SK-MEL-5 (cell line): ENCODE results near the gene FAM83F. TPM values are rescaled to one million over a fixed set of nuclear protein-coding genes. Genes with fewer than 3 reads are reported as not detected.

ENCODE experiments used
- DNase-seq: peaks from one replicate; pipeline ENCODE4 v3.0.0-alpha.2; 2016; ENCODE audit warnings: low read depth, low spot score
- in situ Hi-C: cut with HindIII; loops from 2 replicates; pipeline ENCODE4 v1.10.0; 2016; ENCODE audit warnings: low sequenced_read_pairs, high pct_unique_total_duplicates, low pct_unique_long_range_greater_than_20kb
- total RNA-seq: library from RNA; depleted of rRNA; stranded (reverse); fragments of >200 nt; shearing (Covaris generic); gene quantifications from 2 replicates; pipeline ENCODE4 v1.2.3, GENCODE V29; 2014; rRNA removed

The FAM83F gene
- total RNA-seq, 1 experiment from 2014 or later, result not detected

DNA sequence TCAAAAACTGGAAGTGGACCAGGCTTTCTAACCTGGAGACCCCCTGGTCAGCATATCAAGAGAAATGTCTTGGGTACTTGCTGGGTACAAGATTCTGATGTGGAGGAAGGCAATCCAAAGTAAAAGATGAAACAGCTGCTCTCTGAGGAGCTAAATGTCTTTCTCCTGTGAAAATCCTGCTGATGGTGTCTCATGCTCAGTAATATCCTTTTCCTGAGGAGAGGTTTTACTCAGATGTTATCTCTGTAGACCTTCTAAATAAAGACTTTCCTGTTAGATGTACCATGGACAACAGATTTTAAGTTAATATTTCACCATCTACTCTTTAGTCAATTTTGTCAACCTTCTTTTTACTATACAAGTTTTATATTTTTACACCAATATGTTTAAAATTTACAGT is 62.9 kb downstream of the FAM83F start:
- in situ Hi-C loops, result loop anchor here (25.0 kb wide), 1 partner anchor 130 kb away; the partner anchor contains the start of gene TNRC6B
- no peak for DNase-seq

- in situ Hi-C loops, result loop anchor here (25.0 kb wide), 1 partner anchor 129 kb away; the partner anchor contains the start of gene TNRC6B
- no peak for DNase-seq
These were observed 63.5 kb downstream of the FAM83F start for GRCh38 chr22:40058265-40058664.

DNA sequence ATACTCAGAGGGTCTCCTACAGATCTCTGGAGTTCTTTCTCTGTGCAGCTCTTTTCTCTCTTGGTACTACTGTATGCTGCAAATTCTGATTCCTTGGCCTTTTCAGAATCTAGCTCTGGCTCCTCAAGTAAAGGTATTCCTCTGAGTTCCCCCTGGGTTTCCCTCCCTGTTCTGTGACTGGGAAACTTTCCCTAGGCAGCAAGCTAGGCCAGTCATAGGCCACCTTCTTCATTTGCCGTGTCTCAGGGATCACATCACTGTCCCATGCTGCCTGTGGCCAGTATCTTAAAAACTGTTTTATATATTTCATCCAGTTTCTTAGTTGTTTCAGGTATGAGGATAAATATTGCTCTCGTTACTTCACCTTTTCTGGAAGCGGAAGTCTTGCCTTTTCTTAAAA is 71.2 kb downstream of the FAM83F start:
- in situ Hi-C loops, result loop anchor here (25.0 kb wide), 1 partner anchor 121 kb away; the partner anchor contains the start of gene TNRC6B

DNA sequence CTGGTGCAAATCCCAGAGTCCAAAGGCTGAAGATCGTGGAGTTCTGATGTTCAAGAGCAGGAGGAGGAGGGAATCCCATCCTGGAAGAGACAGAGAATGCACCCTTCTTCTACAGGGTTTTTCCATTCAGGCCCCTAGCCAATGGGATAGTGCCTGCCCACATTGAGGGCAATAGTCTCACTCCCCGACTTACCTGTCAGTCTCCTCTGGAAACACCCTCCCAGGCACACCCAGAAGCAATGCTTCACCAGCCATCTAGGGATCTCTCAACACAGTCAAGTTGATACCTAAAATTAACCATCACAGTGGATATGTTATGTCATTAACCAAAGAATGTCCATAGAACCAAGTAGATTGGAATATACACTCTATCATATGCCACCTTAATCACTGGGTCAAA is 72.9 kb downstream of the FAM83F start:
- in situ Hi-C loops, result loop anchor here (25.0 kb wide), 1 partner anchor 120 kb away; the partner anchor contains the start of gene TNRC6B
- no peak for DNase-seq

More for the DNA sequence above, 71.2 kb downstream of the FAM83F start:
- no peak for DNase-seq

DNA sequence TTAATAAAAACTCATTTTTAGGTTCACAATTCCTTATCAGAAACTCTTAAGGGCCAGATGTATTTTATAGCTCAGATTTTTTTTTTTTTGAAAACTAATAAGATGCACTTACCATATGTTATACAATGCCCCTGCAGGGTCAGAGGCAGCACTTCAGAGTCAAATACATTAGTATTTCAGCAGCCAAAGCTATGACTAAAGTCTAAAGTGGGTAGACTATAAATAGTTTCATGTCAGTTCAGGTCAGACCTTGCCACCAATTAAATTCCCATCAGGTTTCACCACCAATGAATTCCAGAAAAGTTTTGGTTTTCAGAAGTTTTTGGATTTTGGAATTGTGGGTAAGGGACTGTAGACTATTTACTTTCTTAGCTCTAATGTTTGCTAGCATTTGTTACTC is 75.9 kb downstream of the FAM83F start:
- DNase-seq, result no peak
- in situ Hi-C loops, result loop anchor here (25.0 kb wide), 1 partner anchor 117 kb away; the partner anchor contains the start of gene TNRC6B

DNA sequence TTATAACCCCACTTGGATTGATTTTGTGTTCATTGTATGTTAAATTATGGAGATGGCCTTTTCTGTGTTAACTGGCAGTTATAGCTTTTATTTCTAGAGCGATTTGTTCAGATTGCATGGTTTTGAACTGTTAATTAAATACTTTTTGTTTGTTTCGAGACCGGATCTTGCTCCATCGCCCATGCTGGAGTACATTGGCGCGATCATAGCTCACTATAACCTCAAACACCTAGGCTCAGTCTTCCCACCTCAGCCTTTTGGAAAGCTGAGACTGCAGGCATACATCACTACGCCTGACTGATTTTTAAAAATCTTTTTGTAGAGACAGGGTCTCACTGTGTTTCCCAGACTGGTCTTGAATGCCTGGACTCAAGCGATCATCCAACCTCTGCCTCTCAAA is 77.0 kb downstream of the FAM83F start:
- in situ Hi-C loops, result loop anchor here (25.0 kb wide), 1 partner anchor 116 kb away; the partner anchor contains the start of gene TNRC6B
- DNase-seq, result no peak

DNA sequence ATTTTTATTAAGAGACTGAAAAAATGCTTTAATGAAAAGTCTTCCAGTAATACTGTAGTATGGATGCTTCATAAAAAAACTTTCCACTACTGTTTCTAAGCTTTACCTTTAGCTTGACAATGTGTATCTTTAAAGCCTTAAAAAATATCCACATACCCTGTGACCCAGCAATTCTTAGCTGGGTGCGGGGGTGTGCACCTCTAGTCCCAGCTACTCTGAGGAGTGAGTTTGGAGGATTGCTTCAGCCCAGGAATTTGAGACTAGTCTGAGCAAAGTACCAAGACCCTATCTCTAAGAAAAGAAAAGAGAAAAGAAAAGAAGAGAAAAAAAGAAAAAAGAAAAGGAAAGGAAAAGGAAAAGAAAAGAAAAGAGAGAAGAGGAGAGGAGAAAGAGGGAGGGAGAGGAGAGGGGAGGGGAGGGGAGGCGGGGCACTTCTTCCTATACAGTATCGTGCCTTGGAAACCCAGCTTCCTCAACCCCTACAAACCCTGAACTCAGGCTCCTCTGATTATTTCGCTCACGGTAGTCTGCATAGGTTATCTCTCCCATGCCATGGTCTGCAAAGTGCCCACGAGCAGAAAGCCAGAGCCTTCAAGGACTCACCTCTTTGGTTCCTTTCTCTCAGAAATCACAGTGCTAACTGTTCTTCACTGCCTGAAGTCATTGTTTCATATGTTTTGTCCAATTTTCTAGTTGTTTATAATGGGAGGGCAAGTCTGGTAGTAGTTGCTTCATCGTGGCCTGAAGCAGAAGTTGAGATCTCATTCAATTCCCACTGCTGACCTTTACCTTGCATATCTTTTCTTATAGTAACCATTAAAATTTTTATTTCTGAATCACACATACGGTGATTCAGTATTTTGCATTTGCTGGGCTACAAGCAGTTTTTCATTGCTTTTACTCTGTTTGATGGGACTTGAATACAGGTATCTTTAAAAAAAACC is 82.2 kb downstream of the FAM83F start:
- DNase-seq, result no peak
- in situ Hi-C loops, result no loop called here

DNA sequence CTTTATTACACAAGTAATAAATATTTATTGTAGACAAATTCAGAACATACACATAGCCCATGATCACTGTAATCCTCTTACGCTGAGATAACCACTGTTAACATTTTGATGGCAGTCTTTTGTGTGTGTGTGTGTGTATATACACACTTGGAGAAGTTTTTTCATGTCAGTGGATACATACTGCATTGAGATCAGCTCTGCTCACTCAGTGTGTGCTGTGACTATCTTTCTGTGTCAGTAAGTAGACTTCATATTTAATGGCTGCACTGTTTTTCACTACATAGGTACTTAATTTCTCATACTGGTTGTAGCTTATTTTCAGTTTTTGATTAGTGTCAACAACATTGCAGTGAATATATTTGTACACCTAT is 82.9 kb downstream of the FAM83F start:
- in situ Hi-C loops, result no loop called here
- DNase-seq, result no peak

DNA sequence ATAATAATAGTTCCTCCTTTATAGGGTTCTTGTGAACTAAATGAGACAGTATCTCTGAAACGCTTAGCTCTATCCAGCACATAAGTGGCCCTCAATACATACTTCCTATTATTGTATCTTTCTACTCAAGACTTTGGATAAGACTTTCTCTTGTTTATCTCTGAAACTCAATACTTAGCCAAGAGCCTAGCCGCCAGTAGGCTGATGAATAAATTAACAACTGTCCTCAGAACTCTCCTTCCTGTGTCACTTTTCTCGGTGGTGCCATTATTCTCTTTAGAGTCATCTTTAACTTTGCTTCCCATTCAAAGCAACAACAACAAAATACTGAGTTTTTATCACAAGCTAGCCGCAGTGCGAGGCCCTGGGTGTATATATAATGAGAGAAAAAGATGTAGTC is 86.9 kb downstream of the FAM83F start:
- in situ Hi-C loops, result no loop called here
- no peak for DNase-seq

GRCh38 chr22:40082184-40082583 is 87.4 kb downstream of the FAM83F start:
- no peak for DNase-seq
- in situ Hi-C loops, result no loop called here

GRCh38 chr22:40083794-40084193 is 89.0 kb downstream of the FAM83F start:
- in situ Hi-C loops, result no loop called here
- DNase-seq, result no peak

- no peak for DNase-seq
- in situ Hi-C loops, result no loop called here
These were observed 89.5 kb downstream of the FAM83F start for GRCh38 chr22:40084246-40084645.

DNA sequence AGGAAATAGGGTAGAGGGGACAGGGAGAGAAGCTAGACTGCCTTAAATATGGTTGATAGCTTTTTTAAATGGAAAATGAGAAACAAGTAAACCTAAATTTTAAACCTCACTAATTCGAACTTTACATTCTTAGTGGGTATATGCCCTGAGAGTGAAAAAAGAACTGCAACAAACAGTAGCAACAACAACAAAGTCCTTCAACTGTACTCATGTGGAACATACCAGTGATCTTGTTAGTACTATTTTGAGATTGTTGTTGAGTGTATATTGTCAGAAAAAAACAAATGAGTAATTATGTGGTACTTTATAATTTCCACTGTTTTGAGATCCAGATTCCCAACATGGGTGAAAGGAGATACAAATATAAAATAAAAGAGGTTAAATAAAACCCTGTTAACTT is 94.1 kb downstream of the FAM83F start:
- in situ Hi-C loops, result no loop called here
- DNase-seq, result no peak

Other genes starting within 250 kb of the FAM83F start
- gene ENTHD1, start 101.2 kb upstream of the FAM83F start, total RNA-seq, result 41.5 and 41.9 TPM in 2 replicates
- 0.67 and 2.2 TPM in 2 replicates for gene GRAP2, start 93.9 kb upstream of the FAM83F start, total RNA-seq
- 0.08 TPM in 1 of 2 replicates, not detected in the other for gene TMA7B, start 34.6 kb upstream of the FAM83F start, total RNA-seq
- 27.2 and 27.9 TPM in 2 replicates for gene TNRC6B, start 183.0 kb downstream of the FAM83F start, total RNA-seq